RKO (cell line): Measurements from ENCODE around the gene PDGFB.

Experiments used
- DNase-seq: peaks from one replicate; pipeline ENCODE4 v3.0.0-alpha.2; 2016; ENCODE audit warnings: low spot score

Gene PDGFB

DNA sequence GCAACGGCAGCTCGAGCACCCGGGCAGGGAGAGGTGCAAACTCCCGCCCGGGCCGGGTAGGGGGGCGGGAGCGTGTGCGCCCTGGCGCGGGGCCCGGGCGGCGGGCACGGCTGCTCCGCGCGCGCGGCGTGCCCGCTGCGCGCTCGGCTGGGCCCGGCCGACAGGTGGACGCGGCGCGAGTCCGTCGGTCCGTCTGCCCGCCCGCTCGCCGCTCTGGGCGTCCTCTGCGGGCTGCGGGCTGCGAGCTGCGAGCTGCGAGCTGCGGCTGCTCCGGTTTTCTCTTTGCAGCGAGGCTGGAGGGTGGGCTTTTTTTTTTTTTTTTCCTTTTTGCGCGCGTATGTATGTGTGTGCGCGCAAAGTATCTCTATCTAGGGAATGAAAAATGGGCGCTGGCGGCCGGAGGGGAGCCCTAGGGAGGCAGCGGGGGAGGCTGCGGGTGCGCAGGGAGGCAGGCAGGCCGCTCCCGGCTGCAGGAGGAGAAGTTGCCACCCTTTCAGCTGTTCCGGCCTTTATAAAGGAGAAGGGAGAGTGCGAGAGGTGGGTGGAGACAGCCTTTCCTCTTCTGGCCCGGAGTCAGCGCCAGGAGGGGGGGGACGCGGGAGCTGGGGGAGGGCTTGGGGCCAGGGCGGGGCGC lies at the start of gene PDGFB:
Gene PDGFB (minus strand): TSS at position 487 of the 634 bp plus-strand sequence. CDS start 1,019 bp downstream, outside the sequence.
- no peak for DNase-seq

DNA sequence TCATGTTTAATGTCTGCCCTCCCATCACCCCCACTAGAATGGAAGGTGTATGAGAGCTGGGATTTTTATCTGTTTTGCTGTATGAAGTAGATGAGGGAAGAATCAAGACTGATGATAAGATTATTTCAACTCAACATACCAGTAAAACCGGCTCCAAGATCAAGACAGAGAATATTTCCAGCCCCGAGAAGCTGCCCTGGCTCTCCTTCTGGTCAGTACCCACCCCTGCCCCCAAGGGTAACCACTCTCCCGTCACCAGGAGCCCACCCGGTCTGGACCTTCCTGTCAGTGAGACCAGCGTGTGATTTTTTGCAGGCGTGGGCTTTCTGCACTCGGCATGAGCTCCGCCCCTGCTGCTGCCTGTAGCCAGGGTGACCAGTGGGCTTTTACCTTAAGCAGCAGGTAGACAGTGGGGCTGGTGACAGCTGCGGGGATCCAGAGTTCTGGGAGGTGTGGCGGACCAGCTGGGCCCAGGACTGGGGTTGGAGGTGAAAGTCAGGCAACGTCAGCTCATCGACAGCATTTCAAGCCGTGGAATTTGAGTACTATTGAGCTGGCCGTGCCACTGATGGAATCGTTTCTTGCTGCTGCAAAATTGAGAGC lies 49.1 kb upstream of the PDGFB start:
- no peak for DNase-seq

DNA sequence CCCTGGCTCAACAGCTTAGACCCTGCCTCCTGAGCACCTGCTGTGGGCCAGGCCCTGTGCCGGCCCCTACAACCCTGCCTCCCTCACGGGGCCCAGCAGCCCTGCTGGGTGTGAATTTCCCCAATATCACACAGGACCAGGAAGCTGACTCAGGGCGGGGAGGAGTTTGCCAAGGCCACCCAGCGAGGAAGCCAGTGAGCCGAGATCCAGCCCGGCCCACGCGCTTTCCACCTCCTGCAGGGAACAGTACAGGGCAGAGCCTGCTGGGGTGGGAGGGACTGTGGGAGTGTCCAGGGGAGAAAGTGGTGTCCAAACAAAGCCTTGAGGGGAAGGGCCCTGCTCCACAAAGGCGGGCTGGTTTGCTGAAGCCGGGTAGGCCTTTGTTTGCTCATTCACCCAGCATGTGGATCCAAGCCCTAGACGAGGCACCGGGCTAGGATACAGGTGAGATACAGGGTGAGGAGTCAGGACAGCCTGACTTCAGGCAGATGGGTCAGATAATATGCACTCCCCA lies 47.8 kb upstream of the PDGFB start:
- DNase-seq = peak; percentile 90

DNA sequence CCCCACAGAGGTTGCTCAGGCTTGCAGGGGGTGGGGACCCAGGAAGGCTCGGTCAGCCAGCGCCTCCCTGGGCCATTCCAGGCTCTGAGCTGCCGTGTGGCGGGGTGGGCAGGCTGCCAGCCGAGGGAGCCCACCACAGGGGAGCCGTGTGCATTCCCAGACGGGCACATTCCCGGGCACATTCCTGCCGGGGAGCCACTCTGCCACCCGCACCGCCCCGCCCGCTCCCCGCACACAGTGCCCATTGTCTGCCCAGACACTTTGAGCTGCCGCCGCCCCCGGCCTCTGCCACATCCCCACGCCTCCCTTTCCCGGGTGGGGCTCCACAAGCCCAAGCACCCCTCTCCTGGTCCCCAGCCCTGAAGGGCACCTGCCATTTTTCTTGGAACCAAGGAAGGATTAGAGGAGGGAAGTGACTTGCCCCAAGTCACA lies 47.3 kb upstream of the PDGFB start:
- no peak for DNase-seq

DNA sequence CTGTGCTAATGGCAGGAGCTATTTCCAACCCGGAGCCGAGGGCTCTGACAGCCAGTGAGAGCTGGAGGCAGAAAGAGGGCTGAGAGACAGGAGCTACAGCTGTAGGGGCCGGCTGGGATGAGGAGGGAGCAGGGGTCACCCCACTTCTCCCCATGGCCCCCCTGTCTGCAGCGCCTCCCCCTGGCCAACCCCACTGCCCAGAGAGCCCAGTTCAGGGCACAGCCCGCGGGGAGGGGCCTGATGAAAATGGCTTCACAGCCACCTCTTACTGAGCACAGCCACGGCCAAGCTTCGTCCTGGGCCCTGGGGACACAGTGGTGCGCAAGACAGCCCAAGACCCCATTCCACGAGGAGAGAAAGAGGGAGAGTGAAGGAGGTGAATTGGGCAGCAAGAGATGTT lies 46.7 kb upstream of the PDGFB start:
- no peak for DNase-seq

DNA sequence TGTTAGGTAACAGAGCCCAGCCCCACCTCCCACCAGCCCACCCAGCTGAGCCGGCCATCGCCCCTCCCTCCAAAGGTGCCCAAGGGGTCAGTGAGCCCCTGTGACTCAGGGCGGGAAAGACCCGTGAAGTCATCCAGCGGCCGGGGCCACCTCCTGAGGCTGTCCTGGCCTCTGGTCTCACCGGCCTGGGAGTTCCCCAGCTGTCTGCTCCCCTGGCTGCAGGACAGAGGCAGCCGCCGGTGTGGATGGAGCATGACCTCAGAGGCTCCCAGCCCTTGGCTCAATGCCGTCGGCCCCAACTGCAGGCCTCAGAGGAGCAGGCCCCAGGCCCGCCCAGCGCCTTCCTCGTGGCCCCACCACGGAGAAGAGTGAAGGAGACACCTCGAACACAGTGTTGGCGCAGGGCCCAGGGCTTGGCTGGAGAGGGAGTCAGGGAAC lies 46.0 kb upstream of the PDGFB start:
- no peak for DNase-seq

DNA sequence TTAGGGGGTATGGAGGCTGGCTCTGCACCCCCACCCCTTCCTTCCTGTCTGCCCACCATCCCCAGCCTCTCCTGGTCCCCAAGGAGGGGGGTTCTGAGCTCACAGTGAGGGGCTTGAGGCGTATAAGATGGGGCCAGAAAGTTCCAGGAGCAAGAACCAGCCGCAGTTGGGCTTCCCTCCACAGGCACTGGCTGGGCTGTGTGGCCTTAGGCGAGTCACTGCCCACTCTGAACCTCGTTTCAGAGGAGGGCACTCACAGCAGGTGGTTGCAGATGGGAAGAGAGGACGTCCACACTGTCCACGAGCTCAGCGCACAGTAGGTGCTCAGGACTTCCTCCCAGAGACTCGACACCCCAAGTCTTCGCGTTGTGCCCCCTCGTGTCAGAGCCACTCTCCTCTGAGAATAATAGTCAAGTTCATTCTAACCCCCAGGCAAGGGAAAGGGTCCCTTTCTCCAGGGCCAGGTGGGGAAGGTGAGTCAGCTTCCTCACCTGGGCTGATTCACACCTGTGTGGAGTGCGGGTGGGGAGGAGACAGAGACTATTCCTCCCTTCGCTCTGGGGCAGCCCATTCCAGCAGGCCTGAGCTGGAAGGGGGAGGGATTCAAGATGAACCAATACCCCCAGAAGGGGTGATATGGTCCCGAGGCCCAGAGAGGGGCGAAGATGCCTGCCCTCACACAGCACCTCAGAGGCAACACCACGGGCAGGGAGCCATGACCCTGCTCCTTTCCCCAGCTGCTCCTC lies 45.4 kb upstream of the PDGFB start:
- no peak for DNase-seq

DNA sequence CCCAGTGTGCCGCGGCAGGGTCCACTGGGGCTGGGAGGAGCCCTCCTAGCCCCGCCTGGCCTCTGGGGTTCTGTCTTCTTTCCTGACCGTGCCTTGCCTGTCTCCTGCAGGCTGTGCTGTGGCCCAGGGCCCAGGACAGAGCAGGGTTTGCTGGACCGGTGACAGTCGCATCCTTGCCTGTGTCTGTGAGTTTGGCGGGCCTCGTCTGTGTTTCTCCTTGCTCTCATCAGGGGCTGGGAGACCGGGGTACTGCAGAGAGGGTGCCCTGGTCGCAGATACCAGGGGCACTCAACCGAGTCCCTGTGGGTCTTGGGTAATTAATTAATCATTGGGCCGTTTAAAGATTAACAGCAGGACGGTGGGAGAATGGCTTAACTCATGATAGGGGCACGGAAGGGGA lies 44.8 kb upstream of the PDGFB start:
- no peak for DNase-seq

DNA sequence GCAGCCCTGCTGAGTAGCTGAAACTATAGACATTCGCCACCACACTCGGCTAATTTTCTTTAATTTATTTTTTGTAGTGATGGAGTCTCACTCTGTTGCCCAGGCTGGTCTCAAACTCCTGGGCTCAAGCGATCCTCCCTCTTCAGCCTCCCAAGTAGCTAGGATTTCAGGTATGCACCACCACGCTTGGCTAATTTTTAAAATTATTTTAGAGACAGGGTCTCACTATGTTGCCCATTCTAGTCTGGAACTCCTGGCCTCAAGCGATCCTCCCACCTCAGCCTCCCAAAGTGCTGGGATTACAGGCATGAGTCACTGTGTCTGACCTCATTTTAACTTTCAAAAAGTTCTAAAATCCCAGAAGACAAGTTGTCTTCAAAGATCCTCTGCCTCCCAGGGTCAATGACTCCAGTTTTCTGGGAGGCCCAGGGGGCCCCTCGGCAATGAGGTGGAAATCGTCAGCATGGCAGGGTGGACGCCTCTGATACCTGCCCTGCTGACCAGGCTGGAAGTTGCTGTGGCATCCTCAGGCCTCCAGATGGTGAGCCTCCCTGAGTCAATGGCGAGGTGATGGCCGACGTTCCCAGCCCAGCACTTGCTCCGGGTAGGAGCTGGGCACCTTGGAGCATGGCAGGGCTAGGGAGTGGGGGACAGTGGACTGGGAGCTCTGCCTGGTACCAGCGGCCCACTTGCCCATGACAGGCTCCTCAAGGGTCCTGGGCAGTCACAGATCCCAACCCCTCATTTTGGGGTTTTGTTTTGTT lies 43.5 kb upstream of the PDGFB start:
- DNase-seq = no peak

DNA sequence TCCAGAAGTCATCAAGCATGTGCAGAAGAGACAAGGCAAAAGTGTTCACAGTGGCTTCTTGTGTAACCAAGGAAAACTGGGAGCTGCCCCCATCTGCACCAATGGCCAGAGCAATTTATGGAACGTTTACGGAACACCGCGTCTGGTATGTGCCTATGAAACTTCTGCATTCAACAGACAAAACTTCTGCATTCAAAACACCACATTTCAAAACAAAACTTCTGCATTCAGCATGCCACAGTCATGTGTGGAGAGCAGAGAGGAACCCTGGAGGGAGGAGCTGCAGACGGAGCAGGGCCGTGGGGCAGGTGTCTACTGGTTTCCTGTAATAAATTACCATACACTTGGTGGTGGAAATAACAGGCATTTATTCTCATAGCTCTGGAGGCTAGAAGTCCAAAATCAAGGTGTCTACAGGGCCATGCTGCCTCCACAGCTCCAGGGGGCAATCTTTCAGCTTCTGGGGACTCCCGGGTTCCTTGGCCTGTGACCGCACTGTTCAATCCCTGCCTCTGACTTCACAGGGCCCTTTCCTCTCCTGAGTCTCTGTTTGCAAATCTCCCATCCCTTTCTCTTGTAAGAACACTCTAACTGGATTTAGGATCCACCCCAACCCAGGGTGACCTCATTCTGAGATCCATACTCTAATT lies 42.4 kb upstream of the PDGFB start:
- DNase-seq = no peak

DNA sequence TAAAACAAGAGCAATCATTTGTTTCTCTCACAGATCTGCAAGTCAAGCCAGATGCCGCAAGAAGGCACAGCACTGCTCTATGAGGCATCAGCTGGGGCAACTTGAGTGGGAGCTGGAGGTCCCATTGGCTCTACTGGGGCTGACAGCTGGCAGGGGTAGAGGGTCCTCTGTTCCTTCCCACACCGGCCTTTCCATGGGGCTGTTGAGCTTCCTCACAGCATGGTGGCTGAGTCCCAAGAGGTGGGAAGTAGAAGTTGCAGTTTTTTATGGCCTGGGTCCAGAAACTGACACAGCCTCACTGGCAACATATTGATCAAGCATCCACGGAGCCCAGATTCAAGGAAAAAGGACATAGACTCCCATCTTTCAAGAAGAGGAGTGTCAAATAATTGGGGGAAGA lies 40.2 kb upstream of the PDGFB start:
- DNase-seq = no peak

DNA sequence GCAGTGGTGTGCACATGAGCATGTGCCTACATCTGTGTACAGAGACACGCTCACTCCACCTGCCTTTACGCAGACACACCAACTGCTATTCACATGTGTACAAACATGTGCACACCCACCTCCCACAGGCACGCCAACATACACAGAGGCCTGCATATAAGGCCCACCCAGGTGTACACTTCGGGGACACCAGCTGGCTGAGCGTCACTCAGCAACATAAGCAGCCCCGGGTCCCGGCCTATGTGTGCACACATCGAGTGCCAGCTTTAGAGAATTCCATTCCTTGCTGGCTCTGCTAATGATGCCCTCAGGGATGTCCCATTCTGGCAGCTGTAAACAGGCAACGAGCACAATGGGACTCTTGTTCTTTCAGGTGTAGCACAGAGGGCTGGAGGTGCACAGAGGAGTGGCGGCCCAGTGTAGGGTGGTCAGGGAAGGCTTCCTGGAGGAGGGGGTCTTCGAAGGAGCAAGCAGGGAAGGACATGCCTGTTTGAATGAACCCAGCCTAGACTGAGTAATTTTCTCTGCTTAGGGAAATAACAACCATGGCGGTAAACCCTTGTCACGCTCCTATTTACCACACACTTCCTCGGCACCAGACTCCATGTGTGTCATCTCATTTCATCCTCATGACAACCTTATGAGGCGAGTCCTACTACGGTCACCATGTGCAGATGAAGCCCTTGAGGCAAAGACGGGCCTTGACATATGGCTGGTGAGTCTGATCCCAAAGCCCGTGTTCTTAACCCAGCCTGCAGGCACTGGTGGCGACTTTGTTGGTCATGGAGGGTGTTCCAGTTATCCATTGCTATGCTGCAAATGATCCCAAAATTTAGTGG lies 39.6 kb upstream of the PDGFB start:
- no peak for DNase-seq

DNA sequence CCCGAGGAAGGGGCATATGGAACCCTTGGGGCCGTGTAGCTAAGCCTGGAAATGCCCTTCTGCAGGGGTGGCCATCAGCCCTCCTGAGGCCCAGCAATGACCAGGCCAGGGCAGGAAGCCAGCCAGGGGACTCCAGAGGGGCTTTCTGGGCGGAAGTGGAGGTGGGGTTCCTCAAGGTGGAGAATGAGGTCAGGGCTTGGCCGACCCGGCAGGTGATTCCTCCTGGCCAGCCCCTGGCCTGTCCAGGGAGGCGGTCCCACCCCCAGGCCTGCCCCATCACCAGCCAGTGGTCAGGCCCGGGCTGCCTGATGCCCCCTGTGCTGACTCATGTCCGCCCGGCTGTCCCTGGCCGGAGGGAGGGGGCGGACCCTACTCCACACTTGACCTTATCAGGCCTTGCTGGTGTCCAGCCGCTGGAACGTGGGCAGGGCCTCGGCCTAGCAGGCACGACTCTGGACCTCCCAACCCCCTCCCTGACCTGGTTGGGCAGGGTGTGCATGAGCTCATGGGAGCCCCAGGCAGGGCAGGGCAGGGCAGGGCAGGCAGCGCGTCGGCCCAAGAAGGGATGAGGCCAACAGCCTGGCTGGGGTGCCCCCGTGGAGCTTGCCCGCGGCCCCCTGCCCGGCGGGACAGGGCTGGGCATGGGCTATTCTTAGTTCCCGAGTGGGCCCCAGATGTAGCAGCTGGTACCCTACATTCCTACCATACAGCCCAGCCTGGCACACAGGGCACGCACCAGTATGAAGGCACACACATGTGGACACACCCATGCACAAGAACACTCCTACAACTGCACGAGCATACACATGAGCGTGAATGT lies 38.8 kb upstream of the PDGFB start:
- DNase-seq = no peak

DNA sequence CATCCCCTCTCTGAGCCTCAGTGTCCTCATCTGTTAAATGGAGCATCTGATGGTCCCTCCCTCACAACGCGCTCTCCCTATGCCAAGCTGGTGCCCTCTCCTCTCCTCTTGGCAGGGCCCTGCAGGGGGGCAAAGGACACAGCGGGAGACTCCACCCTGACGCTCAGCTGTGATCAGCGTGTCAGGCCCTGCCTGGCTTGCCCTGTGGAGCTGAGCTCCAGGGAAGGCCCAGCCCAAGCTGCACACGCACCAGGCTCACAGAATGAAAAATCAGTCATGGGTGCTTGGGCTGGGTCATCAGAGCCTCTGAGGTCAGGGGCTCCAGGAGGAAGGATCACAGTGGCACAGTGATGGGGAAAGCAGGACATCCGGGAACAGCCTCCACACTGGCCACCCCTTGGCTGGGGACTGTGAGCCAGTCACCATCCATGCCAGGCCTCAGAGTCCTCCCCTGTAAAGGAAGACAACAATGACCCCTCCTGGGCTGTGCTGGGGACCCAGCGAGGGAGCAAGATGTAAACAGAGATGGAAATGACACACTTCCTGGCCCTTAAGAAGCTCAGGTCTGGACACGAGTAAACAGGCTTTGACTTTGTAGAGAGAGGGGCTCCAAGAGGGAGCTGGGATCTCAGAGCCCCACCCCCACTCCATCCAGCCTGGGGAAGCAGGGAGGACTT lies 38.0 kb upstream of the PDGFB start:
- DNase-seq = no peak

DNA sequence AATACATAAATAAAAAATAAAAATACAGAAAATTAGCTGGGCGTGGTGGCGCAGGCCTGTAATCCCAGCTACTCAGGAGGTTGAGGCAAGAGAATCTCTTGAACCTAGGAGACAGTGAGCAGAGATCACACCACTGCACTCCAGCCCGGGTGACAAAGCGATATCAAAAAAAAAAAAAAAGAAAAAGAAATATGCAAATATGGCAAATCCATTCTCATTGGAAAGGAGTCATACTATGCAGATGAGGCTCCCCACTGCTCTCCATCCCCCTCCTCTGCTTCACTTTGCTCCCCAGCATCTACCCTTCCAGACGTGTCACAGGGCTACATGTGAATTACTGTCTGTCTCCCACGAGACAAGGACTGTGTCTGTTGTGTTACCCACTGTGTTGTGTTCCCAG lies 36.3 kb upstream of the PDGFB start:
- peak; percentile 16 for DNase-seq

DNA sequence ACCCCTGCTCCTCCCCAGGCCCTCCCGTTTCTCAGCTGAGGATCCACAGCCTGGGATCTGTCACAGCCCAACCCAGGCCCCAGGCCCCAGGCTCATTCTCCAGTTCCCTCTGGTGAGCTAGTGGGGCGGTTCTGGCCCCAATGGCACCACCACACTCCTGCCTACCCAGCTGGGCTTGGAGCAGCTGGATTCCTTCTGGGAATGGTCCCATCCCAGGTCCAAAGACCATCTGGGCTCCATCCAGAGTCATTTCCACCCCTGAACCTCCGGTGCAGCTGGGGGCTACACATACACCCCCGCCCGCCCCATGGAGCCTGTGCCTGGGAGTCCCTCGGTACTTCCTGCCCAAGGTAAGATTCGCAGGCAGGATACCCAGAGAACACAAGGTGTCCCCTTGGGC lies 35.5 kb upstream of the PDGFB start:
- DNase-seq = no peak

DNA sequence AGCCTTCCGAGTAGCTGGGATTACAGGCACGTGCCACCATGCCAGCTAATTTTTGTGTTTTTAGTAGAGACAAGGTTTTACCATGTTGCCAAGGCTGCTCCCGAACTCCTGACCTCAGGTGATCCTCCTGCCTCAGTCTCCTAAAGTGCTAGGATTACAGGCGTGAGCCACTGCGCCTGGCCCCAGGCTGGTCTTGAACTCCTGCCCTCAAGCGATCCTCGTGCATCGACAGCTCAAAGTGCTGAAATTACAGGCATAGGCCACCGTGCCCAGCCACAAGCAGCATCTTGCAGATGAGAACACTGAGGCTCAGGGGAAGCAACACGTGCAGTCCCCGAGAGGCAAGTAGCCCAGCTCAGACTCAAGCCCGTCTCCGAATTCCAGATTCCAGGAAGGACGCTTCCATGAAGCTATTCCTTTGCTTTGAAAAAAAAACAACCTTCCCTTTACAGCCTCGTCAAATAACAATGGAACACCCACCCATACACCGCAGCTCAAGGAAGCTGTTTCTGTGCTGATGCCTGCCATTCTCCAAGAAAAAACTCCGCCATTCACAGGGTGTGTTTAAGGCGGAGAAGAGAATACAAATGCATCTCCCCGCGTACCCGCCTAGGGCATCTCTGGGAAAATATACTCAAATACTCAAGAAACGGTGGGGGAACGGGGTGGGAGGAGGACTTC lies 34.5 kb upstream of the PDGFB start:
- DNase-seq = no peak

DNA sequence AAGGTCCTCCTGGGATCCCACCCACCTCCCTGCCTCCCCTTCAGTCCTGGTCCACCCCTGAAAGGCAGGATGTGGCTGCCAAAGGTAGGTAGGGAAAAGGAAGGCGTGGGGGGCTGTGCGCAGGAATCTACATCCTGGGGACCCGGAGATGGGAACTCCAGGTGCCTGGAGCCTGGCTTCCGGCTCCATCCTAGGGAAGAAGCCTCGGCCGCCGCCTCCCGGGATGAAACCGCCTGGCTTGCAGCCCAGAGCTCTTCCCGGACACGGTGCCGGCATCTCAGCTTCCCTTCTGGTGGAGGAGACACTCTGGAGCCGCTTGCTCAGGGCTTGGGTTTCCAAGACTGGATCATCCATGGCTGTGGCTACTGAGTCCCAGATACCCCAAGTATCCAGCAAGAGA lies 33.3 kb upstream of the PDGFB start:
- no peak for DNase-seq

DNA sequence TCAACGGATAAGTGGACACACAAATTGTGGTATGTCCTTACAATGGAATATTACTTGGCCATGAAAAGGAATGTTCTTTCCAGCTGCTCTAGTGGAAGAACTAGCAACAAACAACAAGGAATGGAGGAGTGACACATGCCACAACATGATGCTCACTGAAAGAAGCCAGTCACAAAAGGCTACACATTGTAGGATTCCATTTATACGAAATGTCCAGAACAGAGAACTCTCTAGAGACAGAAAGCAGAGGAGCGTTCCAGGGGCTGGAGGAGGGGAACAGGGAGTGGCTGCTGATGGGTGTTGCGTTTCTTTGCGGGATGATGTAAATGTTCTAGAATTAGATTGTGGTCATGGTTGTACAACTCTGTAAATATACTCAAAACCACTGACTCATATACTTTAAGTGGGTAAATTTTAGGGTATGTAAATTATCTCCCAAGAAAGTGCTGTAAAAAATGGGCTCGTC lies 32.4 kb upstream of the PDGFB start:
- DNase-seq = no peak
